WTC11 (cell line): ENCODE measurements around the gene RANBP9. TPM values are rescaled to one million over a fixed set of nuclear protein-coding genes. Genes with fewer than 3 reads are reported as not detected.

Experiments used
- ATAC-seq: fragments of 200-7000 bp; cut with Tn5 transposase; 2 replicates; pipeline ENCODE4 v1.10.0; 2021; ENCODE audit warnings: mild to moderate bottlenecking, moderate library complexity
- CTCF ChIA-PET: fragments of 300-600 bp; sonication (Branson Sonifier 250); formaldehyde crosslinking; loops from one replicate; lab custom pipeline; 2021; ENCODE audit warnings: antibody characterized with exemption; lab: Charles Lee
- POLR2A ChIA-PET: fragments of 350-600 bp; sonication (Branson Sonifier 250); formaldehyde crosslinking; loops from one replicate; lab custom pipeline; 2021; ENCODE audit warnings: antibody characterized with exemption; lab: Charles Lee
- DNase-seq: peaks from one replicate; pipeline ENCODE4 v3.0.0; 2021; ENCODE audit warnings: low spot score
- H3K27ac Mint-ChIP-seq: 2 replicates; pipeline ENCODE4 v1.8.0; 2021; ENCODE audit warnings: mixed read lengths
- H3K27me3 Mint-ChIP-seq: 2 replicates; pipeline ENCODE4 v1.8.0; 2021; ENCODE audit warnings: low read depth, mild to moderate bottlenecking, moderate library complexity, mixed read lengths
- H3K36me3 Mint-ChIP-seq: 2 replicates; pipeline ENCODE4 v1.8.0; 2021; ENCODE audit warnings: mixed read lengths
- H3K4me1 Mint-ChIP-seq: 2 replicates; pipeline ENCODE4 v1.8.0; 2022; ENCODE audit warnings: mixed read lengths
- H3K4me3 Mint-ChIP-seq: 2 replicates; pipeline ENCODE4 v1.8.0; 2021; ENCODE audit warnings: mild to moderate bottlenecking, moderate library complexity, mixed read lengths
- H3K9me3 Mint-ChIP-seq: 2 replicates; pipeline ENCODE4 v1.8.0; 2021; ENCODE audit warnings: mixed read lengths
- CBFB ChIP-seq: sonication (generic); formaldehyde crosslinking; IDR thresholded peaks from 2 replicates; pipeline ENCODE4 v1.8.1; 2022; ENCODE audit warnings: mild to moderate bottlenecking, low read depth, missing genetic modification reagents
- ERG ChIP-seq: fragments of 250-450 bp; sonication (Bioruptor Pico); IDR thresholded peaks from 2 replicates; pipeline ENCODE4 v1.8.0; 2021; ENCODE audit warnings: mild to moderate bottlenecking
- ESRRA ChIP-seq: sonication (generic); formaldehyde crosslinking; IDR thresholded peaks from 2 replicates; pipeline ENCODE4 v1.8.1; 2022; ENCODE audit warnings: mild to moderate bottlenecking, missing genetic modification reagents, borderline replicate concordance
- FOXK1 ChIP-seq: sonication (generic); formaldehyde crosslinking; IDR thresholded peaks from 2 replicates; pipeline ENCODE4 v1.8.0; 2022; ENCODE audit warnings: mild to moderate bottlenecking, moderate library complexity, missing genetic modification reagents
- GABPB1 ChIP-seq: sonication (generic); formaldehyde crosslinking; IDR thresholded peaks from 2 replicates; pipeline ENCODE4 v1.8.1; 2023; ENCODE audit warnings: mild to moderate bottlenecking, missing genetic modification reagents
- HMGA2 ChIP-seq: fragments of 250-450 bp; sonication (Bioruptor Pico); IDR thresholded peaks from 2 replicates; pipeline ENCODE4 v1.4.0; 2021; ENCODE audit warnings: mild to moderate bottlenecking, moderate library complexity
- KAT7 ChIP-seq: sonication (generic); formaldehyde crosslinking; IDR thresholded peaks from 2 replicates; pipeline ENCODE4 v1.8.1; 2023; ENCODE audit warnings: missing genetic modification reagents, mild to moderate bottlenecking, borderline replicate concordance
- NFATC4 ChIP-seq: fragments of 250-450 bp; sonication (Bioruptor Pico); IDR thresholded peaks from 2 replicates; pipeline ENCODE4 v1.9.0; 2021; ENCODE audit warnings: mild to moderate bottlenecking
- NFE2L1 ChIP-seq: sonication (generic); formaldehyde crosslinking; IDR thresholded peaks from 2 replicates; pipeline ENCODE4 v1.8.1; 2023; ENCODE audit warnings: missing genetic modification reagents
- NR2C2 ChIP-seq: sonication (generic); formaldehyde crosslinking; IDR thresholded peaks from 2 replicates; pipeline ENCODE4 v1.8.0; 2022; ENCODE audit warnings: mild to moderate bottlenecking, missing genetic modification reagents
- PREB ChIP-seq: sonication (generic); formaldehyde crosslinking; IDR thresholded peaks from 2 replicates; pipeline ENCODE4 v1.8.1; 2022; ENCODE audit warnings: mild to moderate bottlenecking, missing genetic modification reagents, moderate library complexity, borderline replicate concordance
- RORB ChIP-seq: fragments of 250-450 bp; sonication (Bioruptor Pico); IDR thresholded peaks from 2 replicates; pipeline ENCODE4 v1.9.0; 2021; ENCODE audit warnings: mild to moderate bottlenecking
- SMAD4 ChIP-seq: sonication (generic); formaldehyde crosslinking; IDR thresholded peaks from 2 replicates; pipeline ENCODE4 v1.8.0; 2022; ENCODE audit warnings: mild to moderate bottlenecking, missing genetic modification reagents
- SOX15 ChIP-seq: fragments of 250-450 bp; sonication (Bioruptor Pico); IDR thresholded peaks from 2 replicates; pipeline ENCODE4 v1.9.0; 2021; ENCODE audit warnings: mild to moderate bottlenecking
- TP53 ChIP-seq: sonication (generic); formaldehyde crosslinking; IDR thresholded peaks from 2 replicates; pipeline ENCODE4 v1.8.1; 2023; ENCODE audit warnings: mild to moderate bottlenecking, missing genetic modification reagents
- ZBTB21 ChIP-seq: sonication (generic); formaldehyde crosslinking; IDR thresholded peaks from 2 replicates; pipeline ENCODE4 v1.8.1; 2023; ENCODE audit warnings: mild to moderate bottlenecking, missing genetic modification reagents, borderline replicate concordance
- total RNA-seq: library from RNA; stranded (reverse); gene quantifications from 3 replicates; pipeline ENCODE4 v1.2.3, GENCODE V29; 2021
- TF ChIP-seq, protein P1 (sequence below): fragments of 250-450 bp; sonication (Bioruptor Pico); conservative IDR thresholded peaks from 2 replicates; pipeline ENCODE4 v1.9.0; 2021; ENCODE audit warnings: mild to moderate bottlenecking
- TF ChIP-seq, protein P2 (sequence below): sonication (generic); formaldehyde crosslinking; IDR thresholded peaks from 2 replicates; pipeline ENCODE4 v1.8.0; 2022; ENCODE audit warnings: missing genetic modification reagents
- TF ChIP-seq, protein P3 (sequence below): sonication (generic); formaldehyde crosslinking; IDR thresholded peaks from 2 replicates; pipeline ENCODE4 v1.8.1; 2022; ENCODE audit warnings: missing genetic modification reagents, borderline replicate concordance
- TF ChIP-seq, protein P4 (sequence below): sonication (generic); formaldehyde crosslinking; IDR thresholded peaks from 2 replicates; pipeline ENCODE4 v1.8.1; 2023; ENCODE audit warnings: mild to moderate bottlenecking, missing genetic modification reagents, borderline replicate concordance
- TF ChIP-seq, protein P5 (sequence below): sonication (generic); formaldehyde crosslinking; IDR thresholded peaks from 2 replicates; pipeline ENCODE4 v1.8.0; 2022; ENCODE audit warnings: mild to moderate bottlenecking, missing genetic modification reagents

RANBP9 gene
- total RNA-seq, 1 experiment from 2014 or later = 33.4 TPM

GRCh38 chr6:13581700-13582229 lies 129.9 kb downstream of the RANBP9 start:
- Mint-ChIP-seq H3K9me3 (peaks cover 6% of the 10 kb centered on the region; the same call in 1 of the 2 replicates), H3K4me3 (no peak overlapping the region)
- POLR2A ChIA-PET = no interaction called here
- TF ChIP-seq, protein P1, sequence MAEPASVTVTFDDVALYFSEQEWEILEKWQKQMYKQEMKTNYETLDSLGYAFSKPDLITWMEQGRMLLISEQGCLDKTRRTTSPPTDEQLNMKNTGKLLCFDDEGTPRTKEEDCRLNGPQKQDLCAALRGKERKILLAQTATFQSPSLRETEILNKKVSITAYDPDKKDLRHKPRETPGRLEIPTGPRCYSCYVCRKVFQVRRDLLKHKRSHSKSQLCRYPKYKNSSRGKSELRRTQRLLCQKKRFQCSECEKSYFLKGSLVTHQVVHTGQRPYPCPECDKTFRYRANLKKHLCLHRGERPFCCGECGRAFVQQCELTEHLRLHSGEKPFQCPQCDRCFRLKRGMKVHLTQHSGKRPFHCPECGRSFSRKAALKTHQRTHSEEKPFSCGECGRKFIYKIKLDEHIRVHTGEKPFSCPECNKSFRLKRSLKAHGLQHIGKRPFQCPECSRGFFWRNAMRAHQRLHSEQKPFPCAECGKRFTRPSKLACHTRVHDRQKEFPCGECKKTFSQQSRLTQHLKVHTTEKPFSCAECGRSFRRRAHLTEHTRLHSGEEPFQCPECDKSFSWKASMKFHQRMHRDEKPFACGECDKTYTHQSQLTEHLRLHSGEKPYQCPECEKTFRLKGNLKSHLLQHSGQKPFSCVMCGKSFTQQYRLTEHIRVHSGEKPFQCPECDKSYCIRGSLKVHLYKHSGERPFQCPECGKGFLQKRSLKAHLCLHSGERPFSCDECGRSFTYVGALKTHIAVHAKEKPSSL (CRISPR knock-in tag) = no peak
- TF ChIP-seq SOX15 = no peak
- no peak for TF ChIP-seq HMGA2 (CRISPR knock-in tag)
- TF ChIP-seq, protein P2, sequence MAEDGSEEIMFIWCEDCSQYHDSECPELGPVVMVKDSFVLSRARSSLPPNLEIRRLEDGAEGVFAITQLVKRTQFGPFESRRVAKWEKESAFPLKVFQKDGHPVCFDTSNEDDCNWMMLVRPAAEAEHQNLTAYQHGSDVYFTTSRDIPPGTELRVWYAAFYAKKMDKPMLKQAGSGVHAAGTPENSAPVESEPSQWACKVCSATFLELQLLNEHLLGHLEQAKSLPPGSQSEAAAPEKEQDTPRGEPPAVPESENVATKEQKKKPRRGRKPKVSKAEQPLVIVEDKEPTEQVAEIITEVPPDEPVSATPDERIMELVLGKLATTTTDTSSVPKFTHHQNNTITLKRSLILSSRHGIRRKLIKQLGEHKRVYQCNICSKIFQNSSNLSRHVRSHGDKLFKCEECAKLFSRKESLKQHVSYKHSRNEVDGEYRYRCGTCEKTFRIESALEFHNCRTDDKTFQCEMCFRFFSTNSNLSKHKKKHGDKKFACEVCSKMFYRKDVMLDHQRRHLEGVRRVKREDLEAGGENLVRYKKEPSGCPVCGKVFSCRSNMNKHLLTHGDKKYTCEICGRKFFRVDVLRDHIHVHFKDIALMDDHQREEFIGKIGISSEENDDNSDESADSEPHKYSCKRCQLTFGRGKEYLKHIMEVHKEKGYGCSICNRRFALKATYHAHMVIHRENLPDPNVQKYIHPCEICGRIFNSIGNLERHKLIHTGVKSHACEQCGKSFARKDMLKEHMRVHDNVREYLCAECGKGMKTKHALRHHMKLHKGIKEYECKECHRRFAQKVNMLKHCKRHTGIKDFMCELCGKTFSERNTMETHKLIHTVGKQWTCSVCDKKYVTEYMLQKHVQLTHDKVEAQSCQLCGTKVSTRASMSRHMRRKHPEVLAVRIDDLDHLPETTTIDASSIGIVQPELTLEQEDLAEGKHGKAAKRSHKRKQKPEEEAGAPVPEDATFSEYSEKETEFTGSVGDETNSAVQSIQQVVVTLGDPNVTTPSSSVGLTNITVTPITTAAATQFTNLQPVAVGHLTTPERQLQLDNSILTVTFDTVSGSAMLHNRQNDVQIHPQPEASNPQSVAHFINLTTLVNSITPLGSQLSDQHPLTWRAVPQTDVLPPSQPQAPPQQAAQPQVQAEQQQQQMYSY (CRISPR knock-in tag) = no peak
- TF ChIP-seq FOXK1 = no peak
- TF ChIP-seq, all 79 proteins: peak for 0
- ATAC-seq (no peak), DNase-seq (no peak)
- no peak overlapping the region for H3K27ac Mint-ChIP-seq
- H3K27me3 Mint-ChIP-seq = no peaks in the 10 kb centered on the region
- peaks cover 6% of the 10 kb centered on the region; the same call in 1 of the 2 replicates for H3K4me1 Mint-ChIP-seq
- CTCF ChIA-PET = no interaction called here
- peaks cover 34% of the 10 kb centered on the region for H3K36me3 Mint-ChIP-seq

GRCh38 chr6:13579911-13580310 lies 131.7 kb downstream of the RANBP9 start:
- ChIA-PET POLR2A (interaction anchor here (1.2 kb wide), 1 partner anchor 11 kb away, joined by 3 read pairs; no protein-coding TSS in a partner anchor), CTCF (no interaction called here)
- H3K4me1 Mint-ChIP-seq = peaks cover 18% of the 10 kb centered on the region
- H3K27me3 Mint-ChIP-seq = no peaks in the 10 kb centered on the region
- H3K4me3 Mint-ChIP-seq = no peak overlapping the region
- peaks cover 29% of the 10 kb centered on the region for H3K36me3 Mint-ChIP-seq
- no peak for ATAC-seq
- peaks cover 6% of the 10 kb centered on the region; the same call in 1 of the 2 replicates for H3K9me3 Mint-ChIP-seq
- DNase-seq = no peak
- no peak overlapping the region for H3K27ac Mint-ChIP-seq
- TF ChIP-seq NFE2L1 = no peak
- TF ChIP-seq, protein P3, sequence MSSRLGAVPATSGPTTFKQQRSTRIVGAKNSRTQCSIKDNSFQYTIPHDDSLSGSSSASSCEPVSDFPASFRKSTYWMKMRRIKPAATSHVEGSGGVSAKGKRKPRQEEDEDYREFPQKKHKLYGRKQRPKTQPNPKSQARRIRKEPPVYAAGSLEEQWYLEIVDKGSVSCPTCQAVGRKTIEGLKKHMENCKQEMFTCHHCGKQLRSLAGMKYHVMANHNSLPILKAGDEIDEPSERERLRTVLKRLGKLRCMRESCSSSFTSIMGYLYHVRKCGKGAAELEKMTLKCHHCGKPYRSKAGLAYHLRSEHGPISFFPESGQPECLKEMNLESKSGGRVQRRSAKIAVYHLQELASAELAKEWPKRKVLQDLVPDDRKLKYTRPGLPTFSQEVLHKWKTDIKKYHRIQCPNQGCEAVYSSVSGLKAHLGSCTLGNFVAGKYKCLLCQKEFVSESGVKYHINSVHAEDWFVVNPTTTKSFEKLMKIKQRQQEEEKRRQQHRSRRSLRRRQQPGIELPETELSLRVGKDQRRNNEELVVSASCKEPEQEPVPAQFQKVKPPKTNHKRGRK (CRISPR knock-in tag) = no peak
- no peak for TF ChIP-seq KAT7 (CRISPR knock-in tag)
- TF ChIP-seq RORB (CRISPR knock-in tag) = no peak
- no peak for TF ChIP-seq SMAD4 (CRISPR knock-in tag)
- TF ChIP-seq ESRRA (CRISPR knock-in tag) = no peak
- TF ChIP-seq ERG (CRISPR knock-in tag) = no peak
- TF ChIP-seq, protein P4, sequence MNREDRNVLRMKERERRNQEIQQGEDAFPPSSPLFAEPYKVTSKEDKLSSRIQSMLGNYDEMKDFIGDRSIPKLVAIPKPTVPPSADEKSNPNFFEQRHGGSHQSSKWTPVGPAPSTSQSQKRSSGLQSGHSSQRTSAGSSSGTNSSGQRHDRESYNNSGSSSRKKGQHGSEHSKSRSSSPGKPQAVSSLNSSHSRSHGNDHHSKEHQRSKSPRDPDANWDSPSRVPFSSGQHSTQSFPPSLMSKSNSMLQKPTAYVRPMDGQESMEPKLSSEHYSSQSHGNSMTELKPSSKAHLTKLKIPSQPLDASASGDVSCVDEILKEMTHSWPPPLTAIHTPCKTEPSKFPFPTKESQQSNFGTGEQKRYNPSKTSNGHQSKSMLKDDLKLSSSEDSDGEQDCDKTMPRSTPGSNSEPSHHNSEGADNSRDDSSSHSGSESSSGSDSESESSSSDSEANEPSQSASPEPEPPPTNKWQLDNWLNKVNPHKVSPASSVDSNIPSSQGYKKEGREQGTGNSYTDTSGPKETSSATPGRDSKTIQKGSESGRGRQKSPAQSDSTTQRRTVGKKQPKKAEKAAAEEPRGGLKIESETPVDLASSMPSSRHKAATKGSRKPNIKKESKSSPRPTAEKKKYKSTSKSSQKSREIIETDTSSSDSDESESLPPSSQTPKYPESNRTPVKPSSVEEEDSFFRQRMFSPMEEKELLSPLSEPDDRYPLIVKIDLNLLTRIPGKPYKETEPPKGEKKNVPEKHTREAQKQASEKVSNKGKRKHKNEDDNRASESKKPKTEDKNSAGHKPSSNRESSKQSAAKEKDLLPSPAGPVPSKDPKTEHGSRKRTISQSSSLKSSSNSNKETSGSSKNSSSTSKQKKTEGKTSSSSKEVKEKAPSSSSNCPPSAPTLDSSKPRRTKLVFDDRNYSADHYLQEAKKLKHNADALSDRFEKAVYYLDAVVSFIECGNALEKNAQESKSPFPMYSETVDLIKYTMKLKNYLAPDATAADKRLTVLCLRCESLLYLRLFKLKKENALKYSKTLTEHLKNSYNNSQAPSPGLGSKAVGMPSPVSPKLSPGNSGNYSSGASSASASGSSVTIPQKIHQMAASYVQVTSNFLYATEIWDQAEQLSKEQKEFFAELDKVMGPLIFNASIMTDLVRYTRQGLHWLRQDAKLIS (CRISPR knock-in tag) = no peak
- TF ChIP-seq NFATC4 (CRISPR knock-in tag) = no peak
- no peak for TF ChIP-seq GABPB1 (CRISPR knock-in tag)
- no peak for TF ChIP-seq PREB (CRISPR knock-in tag)
- no peak for TF ChIP-seq ZBTB21 (CRISPR knock-in tag)
- TF ChIP-seq NR2C2 = no peak
- no peak for TF ChIP-seq CBFB (CRISPR knock-in tag)
- no peak for TF ChIP-seq TP53 (CRISPR knock-in tag)
- TF ChIP-seq, protein P5, sequence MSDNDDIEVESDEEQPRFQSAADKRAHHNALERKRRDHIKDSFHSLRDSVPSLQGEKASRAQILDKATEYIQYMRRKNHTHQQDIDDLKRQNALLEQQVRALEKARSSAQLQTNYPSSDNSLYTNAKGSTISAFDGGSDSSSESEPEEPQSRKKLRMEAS (CRISPR knock-in tag) = no peak
